22Rv1 (cell line): ENCODE results near the gene SMIM35.

ENCODE experiments used
- H3K27ac ChIP-seq: fragments of 450-650 bp; 2 replicates; pipeline ENCODE4 v1.5.1; 2017
- CTCF ChIP-seq: fragments of 450-650 bp; IDR thresholded peaks from 2 replicates; pipeline ENCODE4 v1.5.1; 2017; ENCODE audit warnings: mild to moderate bottlenecking
- ZFX ChIP-seq: fragments of 450-650 bp; IDR thresholded peaks from 2 replicates; pipeline ENCODE4 v1.6.1; 2017; ENCODE audit warnings: antibody characterized with exemption, borderline replicate concordance

The SMIM35 gene

GRCh38 chr11:118000067-118000849, 86.5 kb downstream of the SMIM35 start:
- no peak overlapping the region for H3K27ac ChIP-seq
- no peak for TF ChIP-seq CTCF

GRCh38 chr11:117999354-117999993, 87.3 kb downstream of the SMIM35 start:
- TF ChIP-seq CTCF (no peak), ZFX (no peak)
- no peak overlapping the region for H3K27ac ChIP-seq

GRCh38 chr11:117998664-117999353, 88.0 kb downstream of the SMIM35 start:
- TF ChIP-seq ZFX (no peak), CTCF (no peak)
- H3K27ac ChIP-seq, result no peak overlapping the region

GRCh38 chr11:117997823-117998579, 88.8 kb downstream of the SMIM35 start:
- TF ChIP-seq ZFX, result no peak
- no peak for TF ChIP-seq CTCF
- no peak overlapping the region for H3K27ac ChIP-seq

- TF ChIP-seq CTCF (no peak), ZFX (no peak)
- H3K27ac ChIP-seq, result no peak overlapping the region
These were observed 89.4 kb downstream of the SMIM35 start for GRCh38 chr11:117997406-117997805.

- H3K27ac ChIP-seq, result no peak overlapping the region
- no peak for TF ChIP-seq CTCF
- TF ChIP-seq ZFX, result no peak
These were observed 90.7 kb downstream of the SMIM35 start for GRCh38 chr11:117996058-117996457.
